Measurements from ENCODE around the gene FAM118B. TPM values are rescaled to one million over a fixed set of nuclear protein-coding genes. Genes with fewer than 3 reads are reported as not detected.

The FAM118B gene
- total and polyA plus RNA-seq, 4 donors, result 10.8 to 24.3 (median 20.7) TPM

DNA sequence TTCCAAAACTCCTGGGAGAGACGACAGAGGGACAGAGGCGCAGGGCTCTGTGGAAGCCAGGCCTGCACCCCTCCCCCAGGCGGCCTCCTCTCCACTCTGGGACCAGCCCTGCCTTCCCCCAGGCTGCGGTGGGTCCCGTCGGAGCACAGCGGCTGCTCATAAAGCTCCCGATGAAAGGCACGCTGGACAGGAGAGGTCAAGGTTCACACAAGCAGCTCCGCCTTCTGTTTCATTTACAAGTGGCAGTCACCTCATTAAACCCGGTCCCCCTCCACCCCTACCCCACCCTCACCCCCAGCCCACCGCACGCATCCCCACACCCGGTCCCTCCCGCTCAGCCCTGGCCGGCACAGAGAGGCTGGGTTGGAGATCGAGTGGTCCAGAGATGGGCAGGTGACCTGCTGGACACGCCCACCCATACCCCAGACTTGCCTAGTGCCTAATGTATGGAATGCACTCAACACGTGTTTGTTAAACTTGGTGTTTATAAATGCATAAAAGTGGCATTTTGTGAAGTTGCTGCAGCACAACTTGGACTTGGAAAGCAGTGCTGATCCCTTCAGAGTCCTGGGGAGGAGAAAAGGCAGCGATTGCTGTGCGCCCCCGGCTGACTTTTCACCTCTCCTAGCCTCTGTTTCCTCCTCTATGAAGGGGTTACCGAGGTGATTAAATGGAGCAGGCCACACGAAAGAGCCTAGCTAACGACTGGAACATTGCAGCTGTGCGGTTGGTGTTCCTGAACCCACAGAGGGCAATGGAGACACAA is 26.1 kb upstream of the FAM118B start:
- TF ChIP-seq, protein P1, sequence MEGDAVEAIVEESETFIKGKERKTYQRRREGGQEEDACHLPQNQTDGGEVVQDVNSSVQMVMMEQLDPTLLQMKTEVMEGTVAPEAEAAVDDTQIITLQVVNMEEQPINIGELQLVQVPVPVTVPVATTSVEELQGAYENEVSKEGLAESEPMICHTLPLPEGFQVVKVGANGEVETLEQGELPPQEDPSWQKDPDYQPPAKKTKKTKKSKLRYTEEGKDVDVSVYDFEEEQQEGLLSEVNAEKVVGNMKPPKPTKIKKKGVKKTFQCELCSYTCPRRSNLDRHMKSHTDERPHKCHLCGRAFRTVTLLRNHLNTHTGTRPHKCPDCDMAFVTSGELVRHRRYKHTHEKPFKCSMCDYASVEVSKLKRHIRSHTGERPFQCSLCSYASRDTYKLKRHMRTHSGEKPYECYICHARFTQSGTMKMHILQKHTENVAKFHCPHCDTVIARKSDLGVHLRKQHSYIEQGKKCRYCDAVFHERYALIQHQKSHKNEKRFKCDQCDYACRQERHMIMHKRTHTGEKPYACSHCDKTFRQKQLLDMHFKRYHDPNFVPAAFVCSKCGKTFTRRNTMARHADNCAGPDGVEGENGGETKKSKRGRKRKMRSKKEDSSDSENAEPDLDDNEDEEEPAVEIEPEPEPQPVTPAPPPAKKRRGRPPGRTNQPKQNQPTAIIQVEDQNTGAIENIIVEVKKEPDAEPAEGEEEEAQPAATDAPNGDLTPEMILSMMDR (IDR thresholded peaks at IDR 0.05; ENCODE audit: control extremely low read depth, extremely low read depth), result no peak
- ATAC-seq (ENCODE audit: insufficient read depth, low FRiP score), result no peak
- peaks cover 0 to 10% (median 0%) of the 10 kb centered on the region in 4 donors for H3K36me3 ChIP-seq (ENCODE audit: control insufficient read depth in 4 of 4, insufficient read depth in 4 of 4, low read length in 4 of 4)
- 82 to 84% methylated on average over 26 of the region's 26 CpGs for WGBS, 2 donors
- no peak overlapping the region for H3K4me3 ChIP-seq
- H3K9ac ChIP-seq (ENCODE audit: insufficient read depth in 1 of 2, low read length in 2 of 2), result no peak overlapping the region
- no peaks in the 10 kb centered on the region for H3K9me3 ChIP-seq (ENCODE audit: control insufficient read depth in 4 of 4, insufficient read depth in 3 of 4, low read length in 3 of 4)
- H3K27me3 ChIP-seq (ENCODE audit: control insufficient read depth in 3 of 3, insufficient read depth in 3 of 3, low read length in 2 of 3), result no peaks in the 10 kb centered on the region
- peaks cover 0 to 18% (median 0%) of the 10 kb centered on the region in 5 donors for H3K4me1 ChIP-seq (ENCODE audit: control insufficient read depth in 5 of 5, insufficient read depth in 5 of 5, low read length in 5 of 5)
- peak; percentile 71 to 76 (median 73) for DNase-seq
- no peak overlapping the region for H3K27ac ChIP-seq (ENCODE audit: low read depth in 1 of 2, low read length in 1 of 2)

DNA sequence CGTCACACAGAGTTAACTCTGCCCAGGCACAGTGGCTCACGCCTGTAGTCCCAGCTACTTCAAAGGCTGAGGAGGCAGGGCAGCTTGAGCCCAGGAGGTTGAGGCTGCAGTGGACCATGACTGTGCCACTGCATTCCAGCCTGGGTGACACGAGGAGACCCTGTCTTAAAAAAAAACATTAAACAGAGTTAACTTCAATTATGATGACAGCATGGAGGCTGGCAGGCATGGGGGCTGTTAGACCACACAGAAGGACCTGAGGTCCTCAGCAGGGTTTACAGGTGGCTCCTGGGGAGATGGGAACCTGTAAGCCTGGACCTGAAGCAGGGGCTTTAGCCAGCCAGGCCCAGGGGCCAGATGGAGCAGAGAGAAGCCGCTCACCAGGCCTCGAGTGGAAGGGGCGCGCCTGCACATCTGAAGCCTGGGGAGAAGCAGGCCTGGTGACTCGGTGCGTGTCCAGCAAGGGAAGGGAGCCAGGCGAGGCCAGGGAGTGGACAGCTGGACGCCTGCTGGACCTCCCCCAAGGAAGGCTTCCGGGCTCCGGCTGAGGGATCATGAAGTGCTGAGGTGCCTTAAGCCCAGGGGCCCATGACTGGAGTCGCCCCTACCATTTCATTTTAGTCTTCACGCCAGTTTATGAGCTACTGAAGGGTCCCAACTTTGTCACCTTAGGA is 25.4 kb upstream of the FAM118B start:
- no peak overlapping the region for H3K9ac ChIP-seq (ENCODE audit: insufficient read depth in 1 of 2, low read length in 2 of 2)
- peaks cover 0 to 10% (median 4%) of the 10 kb centered on the region in 4 donors for H3K36me3 ChIP-seq (ENCODE audit: control insufficient read depth in 4 of 4, insufficient read depth in 4 of 4, low read length in 4 of 4)
- ATAC-seq (ENCODE audit: insufficient read depth, low FRiP score), result no peak
- TF ChIP-seq, protein P1 (IDR thresholded peaks at IDR 0.05; ENCODE audit: control extremely low read depth, extremely low read depth), result no peak
- 88 to 91% methylated on average over 15 of the region's 15 CpGs for WGBS, 2 donors
- no peaks in the 10 kb centered on the region for H3K27me3 ChIP-seq (ENCODE audit: control insufficient read depth in 3 of 3, insufficient read depth in 3 of 3, low read length in 2 of 3)
- H3K27ac ChIP-seq (ENCODE audit: low read depth in 1 of 2, low read length in 1 of 2), result no peak overlapping the region
- no peaks in the 10 kb centered on the region for H3K9me3 ChIP-seq (ENCODE audit: control insufficient read depth in 4 of 4, insufficient read depth in 3 of 4, low read length in 3 of 4)
- no peak overlapping the region for H3K4me3 ChIP-seq
- peaks cover 0 to 18% (median 0%) of the 10 kb centered on the region in 5 donors for H3K4me1 ChIP-seq (ENCODE audit: control insufficient read depth in 5 of 5, insufficient read depth in 5 of 5, low read length in 5 of 5)
- no peak for DNase-seq

DNA sequence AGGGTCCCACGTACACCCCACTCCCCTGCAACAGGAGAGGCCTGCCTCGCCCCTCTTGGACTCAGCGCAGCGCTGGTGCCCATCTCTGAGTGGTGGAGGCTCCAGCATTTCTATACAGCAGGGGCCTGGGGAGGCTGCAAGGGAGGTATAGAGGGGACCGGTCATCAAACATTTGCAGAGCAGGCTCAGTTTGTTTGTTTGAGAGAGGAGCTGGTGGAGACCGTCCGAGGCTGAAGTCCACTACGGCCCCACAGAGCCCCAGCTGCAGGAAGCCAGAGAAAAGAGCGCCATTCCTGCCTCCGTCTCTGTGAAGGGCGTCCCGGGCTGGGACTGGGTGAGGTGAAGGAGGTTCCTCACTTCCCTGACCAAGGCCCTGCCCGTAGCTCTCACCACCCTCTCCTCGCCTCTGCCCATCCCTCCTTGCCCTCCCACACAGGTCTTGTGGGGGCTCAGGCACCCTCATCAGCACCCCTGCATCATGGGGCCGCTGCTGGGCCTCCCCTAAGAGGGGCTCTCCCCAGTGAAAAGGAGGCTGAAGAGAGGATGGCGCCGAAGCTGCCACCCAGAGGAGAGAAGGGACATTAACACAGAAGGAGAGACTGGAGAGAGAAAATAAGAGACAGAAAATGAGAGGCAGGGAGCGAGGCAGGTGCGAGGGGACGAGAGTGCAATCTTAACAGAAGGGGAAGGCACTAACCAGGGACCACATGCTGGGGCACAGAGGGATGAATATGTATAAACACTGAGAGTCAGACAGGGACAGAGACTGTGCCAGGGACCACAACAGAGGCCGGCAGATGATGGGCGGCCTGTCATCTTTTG is 24.7 kb upstream of the FAM118B start:
- Histone ChIP-seq H3K4me1 (ENCODE audit: control insufficient read depth in 5 of 5, insufficient read depth in 5 of 5, low read length in 5 of 5) (peaks cover 0 to 18% (median 0%) of the 10 kb centered on the region in 5 donors), H3K9ac (ENCODE audit: insufficient read depth in 1 of 2, low read length in 2 of 2) (no peak overlapping the region), H3K4me3 (no peak overlapping the region), H3K36me3 (ENCODE audit: control insufficient read depth in 4 of 4, insufficient read depth in 4 of 4, low read length in 4 of 4) (peaks cover 1 to 11% (median 7%) of the 10 kb centered on the region in 4 donors), H3K27ac (ENCODE audit: low read depth in 1 of 2, low read length in 1 of 2) (no peak overlapping the region), H3K27me3 (ENCODE audit: control insufficient read depth in 3 of 3, insufficient read depth in 3 of 3, low read length in 2 of 3) (no peaks in the 10 kb centered on the region), H3K9me3 (ENCODE audit: control insufficient read depth in 4 of 4, insufficient read depth in 3 of 4, low read length in 3 of 4) (no peaks in the 10 kb centered on the region)
- TF ChIP-seq, protein P1 (IDR thresholded peaks at IDR 0.05; ENCODE audit: control extremely low read depth, extremely low read depth), result no peak
- DNase-seq (no peak), ATAC-seq (ENCODE audit: insufficient read depth, low FRiP score) (no peak)
- 78% methylated on average over 22 of the region's 22 CpGs for WGBS, 2 donors
